ENCODE data around the gene SLC9C2. TPM values are rescaled to one million over a fixed set of nuclear protein-coding genes. Genes with fewer than 3 reads are reported as not detected.

The SLC9C2 gene
- polyA plus RNA-seq, 1 experiment, result not detected

DNA sequence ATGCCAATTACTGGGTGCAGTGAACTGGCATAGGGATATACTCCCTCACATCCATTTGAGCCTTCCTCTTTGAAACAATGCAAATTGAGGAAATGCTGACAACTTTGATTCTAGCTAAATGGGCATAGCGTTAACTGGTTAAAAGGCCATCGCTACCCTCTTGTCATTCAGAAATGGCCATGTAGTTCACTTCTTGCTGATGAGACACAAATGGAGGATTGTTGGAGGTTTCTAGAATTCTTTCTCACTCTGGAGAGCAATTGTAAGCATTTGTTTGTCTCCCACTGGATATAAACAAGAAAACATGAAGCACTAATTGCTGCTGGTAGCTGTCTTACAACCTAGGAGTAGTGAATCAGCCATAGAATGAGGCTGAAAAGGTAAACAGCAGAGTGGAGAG, 111.4 kb downstream of the SLC9C2 start:
- POLR2A ChIA-PET, result no interaction called here
- Histone ChIP-seq H3K27ac (ENCODE audit: low read depth, low read length) (no peak overlapping the region), H3K27me3 (ENCODE audit: control insufficient read depth, insufficient read depth, low read length) (no peaks in the 10 kb centered on the region), H3K4me3 (ENCODE audit: low read depth, low read length) (no peak overlapping the region), H3K9me3 (ENCODE audit: control insufficient read depth, insufficient read depth, low read length) (no peaks in the 10 kb centered on the region)
- no peak for DNase-seq (ENCODE audit: low read depth, low spot score)
- TF ChIP-seq, protein P1, sequence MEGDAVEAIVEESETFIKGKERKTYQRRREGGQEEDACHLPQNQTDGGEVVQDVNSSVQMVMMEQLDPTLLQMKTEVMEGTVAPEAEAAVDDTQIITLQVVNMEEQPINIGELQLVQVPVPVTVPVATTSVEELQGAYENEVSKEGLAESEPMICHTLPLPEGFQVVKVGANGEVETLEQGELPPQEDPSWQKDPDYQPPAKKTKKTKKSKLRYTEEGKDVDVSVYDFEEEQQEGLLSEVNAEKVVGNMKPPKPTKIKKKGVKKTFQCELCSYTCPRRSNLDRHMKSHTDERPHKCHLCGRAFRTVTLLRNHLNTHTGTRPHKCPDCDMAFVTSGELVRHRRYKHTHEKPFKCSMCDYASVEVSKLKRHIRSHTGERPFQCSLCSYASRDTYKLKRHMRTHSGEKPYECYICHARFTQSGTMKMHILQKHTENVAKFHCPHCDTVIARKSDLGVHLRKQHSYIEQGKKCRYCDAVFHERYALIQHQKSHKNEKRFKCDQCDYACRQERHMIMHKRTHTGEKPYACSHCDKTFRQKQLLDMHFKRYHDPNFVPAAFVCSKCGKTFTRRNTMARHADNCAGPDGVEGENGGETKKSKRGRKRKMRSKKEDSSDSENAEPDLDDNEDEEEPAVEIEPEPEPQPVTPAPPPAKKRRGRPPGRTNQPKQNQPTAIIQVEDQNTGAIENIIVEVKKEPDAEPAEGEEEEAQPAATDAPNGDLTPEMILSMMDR (IDR thresholded peaks at IDR 0.05; ENCODE audit: low read depth, low read length), result no peak
- CTCF ChIA-PET, result no interaction called here

DNA sequence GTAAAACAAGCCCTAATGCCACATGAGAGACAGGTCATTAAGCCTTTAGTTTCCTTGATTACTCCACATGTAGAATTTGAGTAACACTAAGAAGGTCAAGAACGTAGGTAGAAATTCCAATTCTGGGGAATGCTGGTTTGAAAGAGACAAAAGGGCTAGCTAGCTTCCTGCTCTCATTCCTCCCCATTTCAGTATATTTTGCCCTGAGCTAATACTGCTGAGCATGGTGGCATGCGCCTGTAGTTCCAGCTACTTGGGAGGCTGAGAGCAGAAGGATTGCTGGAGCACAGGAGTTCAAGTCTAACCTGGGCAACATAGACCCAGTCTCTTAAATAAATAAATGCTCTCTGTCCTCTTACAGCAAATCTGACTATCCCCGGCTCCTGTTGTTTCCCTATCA, 112.9 kb downstream of the SLC9C2 start:
- TF ChIP-seq, protein P1 (IDR thresholded peaks at IDR 0.05; ENCODE audit: low read depth, low read length), result no peak
- ChIA-PET POLR2A (no interaction called here), CTCF (no interaction called here)
- H3K27me3 ChIP-seq (ENCODE audit: control insufficient read depth, insufficient read depth, low read length), result no peaks in the 10 kb centered on the region
- DNase-seq (ENCODE audit: low read depth, low spot score), result no peak
- H3K27ac ChIP-seq (ENCODE audit: low read depth, low read length), result no peak overlapping the region
- no peaks in the 10 kb centered on the region for H3K9me3 ChIP-seq (ENCODE audit: control insufficient read depth, insufficient read depth, low read length)
- H3K4me3 ChIP-seq (ENCODE audit: low read depth, low read length), result no peak overlapping the region

DNA sequence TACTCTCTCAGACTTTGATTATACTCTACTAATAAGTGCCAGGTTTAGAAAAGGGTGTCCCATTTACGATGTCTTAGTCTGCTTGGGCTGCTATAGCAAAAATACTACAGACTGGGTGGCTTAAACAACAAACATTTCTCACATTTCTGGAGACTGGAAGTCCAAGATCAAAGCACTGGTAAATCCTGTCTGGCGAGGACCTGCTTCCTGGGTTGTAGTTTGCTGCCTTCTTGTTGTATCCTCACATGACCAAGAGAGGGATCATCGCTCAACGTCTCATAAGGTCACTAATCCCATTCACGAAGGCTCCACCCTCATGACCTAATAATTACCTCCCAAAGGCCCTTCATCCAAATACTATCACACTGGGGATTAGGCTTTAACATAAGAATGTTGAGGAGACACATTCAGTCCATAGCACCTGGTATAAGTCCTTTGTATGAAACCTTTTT, 113.7 kb downstream of the SLC9C2 start:
- Histone ChIP-seq H3K4me3 (ENCODE audit: low read depth, low read length) (no peak overlapping the region), H3K27me3 (ENCODE audit: control insufficient read depth, insufficient read depth, low read length) (no peaks in the 10 kb centered on the region), H3K9me3 (ENCODE audit: control insufficient read depth, insufficient read depth, low read length) (no peaks in the 10 kb centered on the region), H3K27ac (ENCODE audit: low read depth, low read length) (no peak overlapping the region)
- ChIA-PET POLR2A (no interaction called here), CTCF (no interaction called here)
- TF ChIP-seq, protein P1 (IDR thresholded peaks at IDR 0.05; ENCODE audit: low read depth, low read length), result no peak
- DNase-seq (ENCODE audit: low read depth, low spot score), result no peak

DNA sequence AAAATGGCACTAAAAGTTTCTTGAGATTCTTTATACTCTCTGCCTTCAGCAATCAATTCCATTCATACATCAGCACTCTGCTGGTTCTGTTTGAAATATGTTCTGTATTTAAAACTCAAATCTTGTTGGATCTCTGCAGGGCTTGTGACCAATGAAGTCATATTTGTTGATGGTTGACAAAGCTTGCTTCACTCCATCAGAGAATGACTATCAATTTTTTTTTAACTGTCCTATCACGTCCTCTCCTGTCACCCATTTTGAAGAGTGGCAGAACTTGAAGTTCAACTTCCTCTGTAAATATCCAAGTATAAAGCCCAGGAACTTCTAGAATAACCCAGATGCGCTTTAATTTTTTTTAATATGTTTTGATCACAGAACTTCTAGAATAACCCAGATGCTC, 114.9 kb downstream of the SLC9C2 start:
- TF ChIP-seq, protein P1 (IDR thresholded peaks at IDR 0.05; ENCODE audit: low read depth, low read length), result no peak
- no peak for DNase-seq (ENCODE audit: low read depth, low spot score)
- no peak overlapping the region for H3K4me3 ChIP-seq (ENCODE audit: low read depth, low read length)
- POLR2A ChIA-PET, result no interaction called here
- H3K27ac ChIP-seq (ENCODE audit: low read depth, low read length), result no peak overlapping the region
- no peaks in the 10 kb centered on the region for H3K9me3 ChIP-seq (ENCODE audit: control insufficient read depth, insufficient read depth, low read length)
- CTCF ChIA-PET, result no interaction called here
- no peaks in the 10 kb centered on the region for H3K27me3 ChIP-seq (ENCODE audit: control insufficient read depth, insufficient read depth, low read length)

DNA sequence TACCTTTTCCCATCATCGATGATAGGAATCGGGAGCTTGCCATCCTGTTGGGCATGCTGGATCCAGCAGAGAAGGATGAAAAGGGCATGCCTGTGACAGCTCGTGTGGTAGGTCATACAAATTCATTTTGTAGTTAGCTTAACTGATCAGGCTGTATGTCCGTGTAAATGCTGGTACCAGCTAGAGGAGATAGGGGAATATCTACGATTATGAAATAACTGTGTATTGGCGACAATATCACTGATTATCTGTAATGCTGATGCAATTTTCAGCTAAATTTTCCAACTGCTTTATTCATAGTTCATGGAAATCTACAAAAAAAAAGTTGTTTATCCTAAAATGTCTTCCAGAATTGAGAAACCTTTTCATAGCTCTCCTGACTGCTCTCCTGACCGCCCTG, 117.5 kb downstream of the SLC9C2 start:
- H3K9me3 ChIP-seq (ENCODE audit: control insufficient read depth, insufficient read depth, low read length), result no peaks in the 10 kb centered on the region
- TF ChIP-seq, protein P1 (IDR thresholded peaks at IDR 0.05; ENCODE audit: low read depth, low read length), result no peak
- ChIA-PET CTCF (interaction anchor here (0.7 to 1.7 kb wide), 2 partner anchors 54 to 1674 kb away, joined by 3 to 5 read pairs; no protein-coding TSS in a partner anchor), POLR2A (interaction anchor here (0.6 kb wide), 1 partner anchor 285 kb away, joined by 5 read pairs; no protein-coding TSS in a partner anchor)
- DNase-seq (ENCODE audit: low read depth, low spot score), result no peak
- no peaks in the 10 kb centered on the region for H3K27me3 ChIP-seq (ENCODE audit: control insufficient read depth, insufficient read depth, low read length)
- no peak overlapping the region for H3K27ac ChIP-seq (ENCODE audit: low read depth, low read length)
- no peak overlapping the region for H3K4me3 ChIP-seq (ENCODE audit: low read depth, low read length)
